IMR-90 (cell line): ENCODE data around the gene SHROOM1.

ENCODE experiments used
- BHLHE40 ChIP-seq: fragments of 150-350 bp; IDR thresholded peaks from 2 replicates; pipeline ENCODE4 v1.6.1; 2016; ENCODE audit warnings: mild to moderate bottlenecking, low read depth, low read length
- CEBPB ChIP-seq: IDR thresholded peaks from 2 replicates; pipeline ENCODE4 v1.6.1; 2012; ENCODE audit warnings: low read depth, low read length, improper control_type of control experiment
- CTCF ChIP-seq: conservative IDR thresholded peaks from 2 replicates; pipeline ENCODE4 v1.5.1; 2012; ENCODE audit warnings: mild to moderate bottlenecking, low read depth, low read length, improper control_type of control experiment
- FOS ChIP-seq: fragments of 150-350 bp; IDR thresholded peaks from 2 replicates; pipeline ENCODE4 v1.6.1; 2016; ENCODE audit warnings: low read depth, low read length
- MAFK ChIP-seq: IDR thresholded peaks from 2 replicates; pipeline ENCODE4 v1.6.1; 2012; ENCODE audit warnings: low read depth, low read length, improper control_type of control experiment
- MAZ ChIP-seq: IDR thresholded peaks from 2 replicates; pipeline ENCODE4 v1.6.1; 2012; ENCODE audit warnings: low read depth, mild to moderate bottlenecking, low read length, improper control_type of control experiment, moderate library complexity, borderline replicate concordance
- MXI1 ChIP-seq: IDR thresholded peaks from 2 replicates; pipeline ENCODE4 v1.6.1; 2012; ENCODE audit warnings: low read depth, mild to moderate bottlenecking, low read length, moderate library complexity, borderline replicate concordance
- NFE2L2 ChIP-seq: fragments of 150-350 bp; IDR thresholded peaks from 2 replicates; pipeline ENCODE4 v1.6.1; 2016; ENCODE audit warnings: low read depth, mild to moderate bottlenecking, low read length
- POLR2A ChIP-seq: IDR thresholded peaks from 2 replicates; pipeline ENCODE4 v1.6.1; 2012; ENCODE audit warnings: mild to moderate bottlenecking, low read depth, low read length
- RAD21 ChIP-seq: IDR thresholded peaks from 2 replicates; pipeline ENCODE4 v1.6.1; 2012; ENCODE audit warnings: low read length, improper control_type of control experiment
- RCOR1 ChIP-seq: IDR thresholded peaks from 2 replicates; pipeline ENCODE4 v1.6.1; 2012; ENCODE audit warnings: mild to moderate bottlenecking, low read length, improper control_type of control experiment; ENCODE audit not compliant: insufficient replicate concordance
- RFX5 ChIP-seq: IDR thresholded peaks from 2 replicates; pipeline ENCODE4 v1.8.0; 2012; ENCODE audit warnings: low read depth, mild to moderate bottlenecking, low read length, moderate library complexity
- SMC3 ChIP-seq: fragments of 150-350 bp; IDR thresholded peaks from 2 replicates; pipeline ENCODE4 v1.6.1; 2016; ENCODE audit warnings: low read depth, mild to moderate bottlenecking, antibody characterized with exemption, low read length, moderate library complexity
- USF2 ChIP-seq: fragments of 150-350 bp; IDR thresholded peaks from 2 replicates; pipeline ENCODE4 v1.6.1; 2017; ENCODE audit warnings: mild to moderate bottlenecking, antibody characterized with exemption, low read length, low read depth

DNA sequence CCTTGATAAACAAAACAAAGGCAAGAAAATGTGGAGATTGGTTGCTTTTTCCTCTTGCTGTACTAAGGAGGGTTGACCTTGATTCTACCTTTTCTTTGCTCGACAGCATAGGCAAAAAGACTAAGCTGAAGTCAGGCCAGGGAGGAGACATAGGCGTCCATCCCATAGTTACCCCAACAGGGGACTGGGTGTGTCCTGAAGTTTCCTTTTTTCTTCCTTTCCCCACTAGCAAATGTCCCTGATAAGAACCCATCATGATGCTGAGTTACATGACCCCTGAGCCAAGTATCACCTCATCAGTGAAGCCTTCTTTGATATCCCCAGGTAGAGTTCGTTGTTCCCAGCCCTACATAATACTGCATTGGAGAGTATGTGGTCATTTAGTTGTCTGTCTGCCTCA is 9.9 kb upstream of the SHROOM1 start:
- TF ChIP-seq CTCF (no peak), BHLHE40 (no peak), MAZ (no peak), POLR2A (no peak), RFX5 (no peak), RAD21 (no peak), CEBPB (no peak), MXI1 (no peak), USF2 (no peak), RCOR1 (no peak), MAFK (no peak), SMC3 (no peak), NFE2L2 (no peak), FOS (no peak)
